ENCODE data around the gene CCDC12.

Gene CCDC12

GRCh38 chr3:46878781-46879436 lies 97.6 kb downstream of the CCDC12 start:
- no peak for DNase-seq (ENCODE audit: low read depth in 2 of 3, low spot score in 1 of 3)

GRCh38 chr3:46877406-46878125 lies 99.0 kb downstream of the CCDC12 start, which contains the start of gene PTH1R:
PTH1R (plus strand) TSS chr3:46877721; CDS start chr3:46883560, 5,839 bp downstream.
- DNase-seq (ENCODE audit: low read depth in 2 of 3, low spot score in 1 of 3) = no peak

- DNase-seq (ENCODE audit: low read depth in 2 of 3, low spot score in 1 of 3) = no peak
These were observed 99.9 kb downstream of the CCDC12 start for GRCh38 chr3:46876313-46877300.

- DNase-seq (ENCODE audit: low read depth in 2 of 3, low spot score in 1 of 3) = no peak
These were observed 101.0 kb downstream of the CCDC12 start for GRCh38 chr3:46875560-46875959.

- no peak for DNase-seq (ENCODE audit: low read depth in 2 of 3, low spot score in 1 of 3)
These were observed 102.1 kb downstream of the CCDC12 start for GRCh38 chr3:46874430-46874829.

- DNase-seq (ENCODE audit: low read depth in 2 of 3, low spot score in 1 of 3) = no peak
These were observed 103.0 kb downstream of the CCDC12 start for GRCh38 chr3:46873521-46873920.

Measured in stimulated activated CD4-positive, alpha-beta T cell treated with anti-CD3 and anti-CD28 coated beads, Interleukin-12 subunit alpha, Interleukin-12 subunit beta, amount 100 ng/mL, for 48 hours (primary cell).